ENCODE data around the gene ADAT2. TPM values are rescaled to one million over a fixed set of nuclear protein-coding genes. Genes with fewer than 3 reads are reported as not detected.

Gene ADAT2
- polyA plus RNA-seq, 1 donor from 2014 or later, result 3.3 TPM

DNA sequence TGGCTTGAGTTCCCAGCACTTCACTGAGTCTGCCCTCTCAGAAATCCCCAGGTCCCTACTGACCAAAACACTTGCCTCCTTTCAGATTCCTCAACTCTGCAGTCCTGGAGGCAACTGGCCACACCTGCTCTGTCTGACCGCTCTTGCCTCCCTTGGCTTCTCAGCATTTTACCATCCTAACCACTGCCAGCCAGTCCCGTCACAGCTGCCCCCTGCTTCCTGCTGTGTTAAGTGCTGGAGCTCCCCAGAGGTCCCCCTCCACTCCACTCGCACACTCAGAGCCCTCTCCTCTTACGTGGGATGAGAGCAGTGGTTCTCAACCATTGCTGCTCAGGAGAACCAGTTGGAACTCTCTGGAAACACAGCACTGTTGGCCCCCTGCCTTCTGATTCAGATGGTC is 20.5 kb downstream of the ADAT2 start:
- no peaks in the 10 kb centered on the region for H3K9me3 ChIP-seq (ENCODE audit: low read length)
- H3K4me2 ChIP-seq (ENCODE audit: low read length), result no peak overlapping the region
- no peak overlapping the region for H3K4me3 ChIP-seq (ENCODE audit: low read length)
- no peaks in the 10 kb centered on the region for H3K36me3 ChIP-seq (ENCODE audit: insufficient read depth, low read length)
- no peak overlapping the region for H3K9ac ChIP-seq (ENCODE audit: low read length)
- H3K9me2 ChIP-seq (ENCODE audit: insufficient read depth, low read length), result no peaks in the 10 kb centered on the region
- H3K27me3 ChIP-seq (ENCODE audit: insufficient read depth, low read depth, low read length), result no peaks in the 10 kb centered on the region
- no peak overlapping the region for H2AFZ ChIP-seq (ENCODE audit: low read depth, low read length)
- no peak overlapping the region for H3K27ac ChIP-seq (ENCODE audit: low read length)
- no peaks in the 10 kb centered on the region for H3K79me2 ChIP-seq (replicated peaks; ENCODE audit: insufficient read depth, low read length)
- H3F3A ChIP-seq (ENCODE audit: insufficient read depth, low read length, poor library complexity, severe bottlenecking), result no peaks in the 10 kb centered on the region
- TF ChIP-seq SMC3 (conservative IDR thresholded peaks at IDR 0.05; ENCODE audit: poor library complexity), result no peak
- no peak for TF ChIP-seq EZH2 (IDR thresholded peaks at IDR 0.05; ENCODE audit: borderline replicate concordance, insufficient read depth, low read length, poor library complexity, severe bottlenecking)
- no peak for TF ChIP-seq RAD21 (conservative IDR thresholded peaks at IDR 0.05)
- TF ChIP-seq, protein P1, sequence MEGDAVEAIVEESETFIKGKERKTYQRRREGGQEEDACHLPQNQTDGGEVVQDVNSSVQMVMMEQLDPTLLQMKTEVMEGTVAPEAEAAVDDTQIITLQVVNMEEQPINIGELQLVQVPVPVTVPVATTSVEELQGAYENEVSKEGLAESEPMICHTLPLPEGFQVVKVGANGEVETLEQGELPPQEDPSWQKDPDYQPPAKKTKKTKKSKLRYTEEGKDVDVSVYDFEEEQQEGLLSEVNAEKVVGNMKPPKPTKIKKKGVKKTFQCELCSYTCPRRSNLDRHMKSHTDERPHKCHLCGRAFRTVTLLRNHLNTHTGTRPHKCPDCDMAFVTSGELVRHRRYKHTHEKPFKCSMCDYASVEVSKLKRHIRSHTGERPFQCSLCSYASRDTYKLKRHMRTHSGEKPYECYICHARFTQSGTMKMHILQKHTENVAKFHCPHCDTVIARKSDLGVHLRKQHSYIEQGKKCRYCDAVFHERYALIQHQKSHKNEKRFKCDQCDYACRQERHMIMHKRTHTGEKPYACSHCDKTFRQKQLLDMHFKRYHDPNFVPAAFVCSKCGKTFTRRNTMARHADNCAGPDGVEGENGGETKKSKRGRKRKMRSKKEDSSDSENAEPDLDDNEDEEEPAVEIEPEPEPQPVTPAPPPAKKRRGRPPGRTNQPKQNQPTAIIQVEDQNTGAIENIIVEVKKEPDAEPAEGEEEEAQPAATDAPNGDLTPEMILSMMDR (IDR thresholded peaks at IDR 0.05; ENCODE audit: poor library complexity, severe bottlenecking), result no peak
- TF ChIP-seq EP300 (conservative IDR thresholded peaks at IDR 0.05; ENCODE audit: poor library complexity, severe bottlenecking), result no peak
- no peak for TF ChIP-seq TAF1 (IDR thresholded peaks at IDR 0.05; ENCODE audit: low read depth)
- no peak for TF ChIP-seq MXI1 (conservative IDR thresholded peaks at IDR 0.05; ENCODE audit: poor library complexity, severe bottlenecking)
- TF ChIP-seq, protein P2, sequence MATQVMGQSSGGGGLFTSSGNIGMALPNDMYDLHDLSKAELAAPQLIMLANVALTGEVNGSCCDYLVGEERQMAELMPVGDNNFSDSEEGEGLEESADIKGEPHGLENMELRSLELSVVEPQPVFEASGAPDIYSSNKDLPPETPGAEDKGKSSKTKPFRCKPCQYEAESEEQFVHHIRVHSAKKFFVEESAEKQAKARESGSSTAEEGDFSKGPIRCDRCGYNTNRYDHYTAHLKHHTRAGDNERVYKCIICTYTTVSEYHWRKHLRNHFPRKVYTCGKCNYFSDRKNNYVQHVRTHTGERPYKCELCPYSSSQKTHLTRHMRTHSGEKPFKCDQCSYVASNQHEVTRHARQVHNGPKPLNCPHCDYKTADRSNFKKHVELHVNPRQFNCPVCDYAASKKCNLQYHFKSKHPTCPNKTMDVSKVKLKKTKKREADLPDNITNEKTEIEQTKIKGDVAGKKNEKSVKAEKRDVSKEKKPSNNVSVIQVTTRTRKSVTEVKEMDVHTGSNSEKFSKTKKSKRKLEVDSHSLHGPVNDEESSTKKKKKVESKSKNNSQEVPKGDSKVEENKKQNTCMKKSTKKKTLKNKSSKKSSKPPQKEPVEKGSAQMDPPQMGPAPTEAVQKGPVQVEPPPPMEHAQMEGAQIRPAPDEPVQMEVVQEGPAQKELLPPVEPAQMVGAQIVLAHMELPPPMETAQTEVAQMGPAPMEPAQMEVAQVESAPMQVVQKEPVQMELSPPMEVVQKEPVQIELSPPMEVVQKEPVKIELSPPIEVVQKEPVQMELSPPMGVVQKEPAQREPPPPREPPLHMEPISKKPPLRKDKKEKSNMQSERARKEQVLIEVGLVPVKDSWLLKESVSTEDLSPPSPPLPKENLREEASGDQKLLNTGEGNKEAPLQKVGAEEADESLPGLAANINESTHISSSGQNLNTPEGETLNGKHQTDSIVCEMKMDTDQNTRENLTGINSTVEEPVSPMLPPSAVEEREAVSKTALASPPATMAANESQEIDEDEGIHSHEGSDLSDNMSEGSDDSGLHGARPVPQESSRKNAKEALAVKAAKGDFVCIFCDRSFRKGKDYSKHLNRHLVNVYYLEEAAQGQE (IDR thresholded peaks at IDR 0.05; ENCODE audit: borderline replicate concordance), result no peak
- H4K20me1 ChIP-seq (ENCODE audit: insufficient read depth), result no peaks in the 10 kb centered on the region

GRCh38 chr6:143427109-143427817 is 23.2 kb downstream of the ADAT2 start:
- TF ChIP-seq, protein P2 (IDR thresholded peaks at IDR 0.05; ENCODE audit: borderline replicate concordance), result no peak
- TF ChIP-seq POLR2AphosphoS5 (IDR thresholded peaks at IDR 0.05), result no peak
- TF ChIP-seq EZH2 (IDR thresholded peaks at IDR 0.05; ENCODE audit: borderline replicate concordance, insufficient read depth, low read length, poor library complexity, severe bottlenecking), result no peak
- TF ChIP-seq, protein P1 (IDR thresholded peaks at IDR 0.05; ENCODE audit: poor library complexity, severe bottlenecking), result peak; percentile 95
- TF ChIP-seq RAD21 (conservative IDR thresholded peaks at IDR 0.05), result peak; percentile 99
- TF ChIP-seq EP300 (conservative IDR thresholded peaks at IDR 0.05; ENCODE audit: poor library complexity, severe bottlenecking), result no peak
- TF ChIP-seq MXI1 (conservative IDR thresholded peaks at IDR 0.05; ENCODE audit: poor library complexity, severe bottlenecking), result no peak
- peak; percentile 99 for TF ChIP-seq SMC3 (conservative IDR thresholded peaks at IDR 0.05; ENCODE audit: poor library complexity)
- Histone ChIP-seq H3K4me2 (ENCODE audit: low read length) (no peak overlapping the region), H3K9ac (ENCODE audit: low read length) (no peak overlapping the region), H3K9me3 (ENCODE audit: low read length) (no peaks in the 10 kb centered on the region), H3K9me2 (ENCODE audit: insufficient read depth, low read length) (no peaks in the 10 kb centered on the region), H2AFZ (ENCODE audit: low read depth, low read length) (no peak overlapping the region), H3K27ac (ENCODE audit: low read length) (no peak overlapping the region), H4K20me1 (ENCODE audit: insufficient read depth) (no peaks in the 10 kb centered on the region), H3K4me3 (ENCODE audit: low read length) (no peak overlapping the region), H3K27me3 (ENCODE audit: insufficient read depth, low read depth, low read length) (no peaks in the 10 kb centered on the region), H3K36me3 (ENCODE audit: insufficient read depth, low read length) (no peaks in the 10 kb centered on the region), H3K79me2 (replicated peaks; ENCODE audit: insufficient read depth, low read length) (no peaks in the 10 kb centered on the region), H3F3A (ENCODE audit: insufficient read depth, low read length, poor library complexity, severe bottlenecking) (no peaks in the 10 kb centered on the region)

All from neural cell (in vitro differentiated cells).